ENCODE data around the gene RMDN3.

Gene RMDN3

DNA sequence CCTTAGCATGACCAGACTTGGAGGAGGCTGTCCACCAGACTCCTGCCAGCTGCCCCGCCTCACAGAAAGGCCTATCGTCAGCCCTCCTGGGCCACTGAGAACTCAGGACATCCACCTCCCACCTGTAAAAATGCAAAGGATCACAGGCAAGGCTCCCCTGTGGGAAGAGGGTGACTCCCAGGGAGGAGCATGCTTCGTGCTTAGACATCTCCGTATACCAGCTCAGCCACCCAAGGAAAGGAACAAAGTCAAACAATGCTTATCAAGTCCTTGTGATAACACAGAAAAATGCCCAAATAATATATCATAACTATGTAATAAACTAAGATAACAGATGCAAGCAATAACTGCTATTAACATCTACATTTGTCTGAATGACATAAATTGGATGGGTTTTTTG is 4.2 kb downstream of the RMDN3 start:
- DNase-seq (ENCODE audit: low read depth in 2 of 3, low spot score in 2 of 3), result no peak

DNA sequence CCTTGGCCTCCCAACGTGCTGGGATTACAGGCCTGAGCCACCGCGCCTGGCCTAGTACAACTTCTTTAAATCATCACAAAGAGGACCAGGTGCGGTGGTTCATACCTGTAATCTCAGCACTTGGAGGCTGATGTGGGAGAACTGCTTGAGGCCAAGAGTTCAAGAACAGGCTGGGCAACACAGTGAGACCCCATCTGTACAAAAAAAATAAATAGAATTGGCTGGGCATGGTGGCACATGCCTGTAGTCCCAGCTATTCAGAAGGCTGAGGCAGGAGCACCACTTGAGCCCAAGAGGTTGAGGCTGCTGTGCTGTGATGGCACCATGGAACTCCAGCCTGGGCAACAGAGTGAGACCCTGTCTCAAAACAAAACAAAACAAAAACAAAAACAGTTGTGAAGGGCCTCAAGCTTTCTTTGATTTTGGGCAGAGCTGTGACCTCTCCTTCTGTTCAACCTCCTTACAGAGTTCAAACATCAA is 5.9 kb downstream of the RMDN3 start:
- no peak for DNase-seq (ENCODE audit: low read depth in 2 of 3, low spot score in 2 of 3)

DNA sequence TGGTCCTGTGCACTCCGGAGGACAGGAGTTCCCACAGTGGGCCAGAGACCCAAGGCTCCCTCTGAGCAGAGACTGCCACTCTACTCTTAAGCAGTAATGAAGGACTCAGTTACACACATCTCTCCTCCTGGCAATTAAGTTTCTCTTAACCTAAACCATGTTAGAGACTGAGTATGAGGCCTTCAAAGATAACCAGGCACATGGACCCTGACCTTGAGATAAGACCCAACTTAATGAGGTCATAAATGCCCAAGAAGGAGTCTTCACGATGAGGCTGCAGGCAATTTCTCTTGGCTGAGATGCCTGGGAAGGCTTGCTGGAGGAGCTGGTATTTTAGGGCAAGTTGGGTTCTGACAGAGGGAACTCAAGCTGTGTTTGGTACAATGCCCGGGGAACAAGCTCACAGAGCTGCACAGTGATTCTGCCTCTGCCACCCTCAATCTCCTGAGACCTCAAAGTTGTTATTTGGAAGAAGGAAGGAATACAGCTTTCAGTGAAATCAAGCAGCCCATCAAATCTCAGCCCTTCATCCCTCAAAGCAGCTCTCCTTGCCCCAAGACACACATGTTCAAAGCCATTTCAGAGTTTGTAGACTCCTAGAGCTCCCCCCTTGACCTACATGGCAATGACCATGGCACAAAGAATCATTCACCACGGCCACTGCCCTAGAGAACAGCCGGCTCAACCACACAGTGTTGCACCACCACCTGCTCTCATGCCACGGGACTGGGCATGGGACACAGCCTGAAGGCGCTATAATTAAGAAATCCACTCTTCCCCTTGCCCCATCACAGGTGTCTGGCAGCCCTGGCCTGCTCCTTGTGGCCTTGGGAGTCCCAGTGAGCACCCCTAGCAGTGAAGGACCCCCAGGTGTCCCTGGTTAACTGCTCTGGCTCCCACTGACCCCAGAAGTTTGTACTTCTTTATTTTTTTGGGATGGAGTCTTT is 7.1 kb downstream of the RMDN3 start:
- no peak for DNase-seq (ENCODE audit: low read depth in 2 of 3, low spot score in 2 of 3)

DNA sequence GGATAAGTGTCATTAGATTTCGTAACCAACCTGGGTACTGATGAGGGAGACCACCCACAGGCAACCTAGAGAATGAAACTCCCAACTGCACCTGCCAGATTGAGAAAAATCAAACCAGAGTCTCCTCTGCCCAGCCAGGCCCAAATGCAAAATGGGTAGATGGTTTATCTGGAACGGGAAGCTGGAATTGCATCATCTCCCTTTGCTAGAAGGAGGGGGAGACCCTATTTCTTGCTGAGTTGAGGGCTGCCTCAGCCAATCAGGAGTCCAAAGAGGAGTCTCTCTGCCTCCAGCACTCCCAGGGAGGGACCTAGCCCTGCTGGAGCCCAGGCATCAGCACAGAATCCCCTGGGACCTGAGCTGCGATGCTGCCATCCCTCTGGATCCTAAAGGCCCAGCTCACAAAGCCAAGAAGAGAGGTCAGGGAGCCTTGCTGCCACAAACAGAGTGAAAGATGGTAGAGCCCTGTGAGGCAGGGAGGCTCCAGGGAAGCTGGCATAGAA is 8.1 kb downstream of the RMDN3 start:
- no peak for DNase-seq (ENCODE audit: low read depth in 2 of 3, low spot score in 2 of 3)

DNA sequence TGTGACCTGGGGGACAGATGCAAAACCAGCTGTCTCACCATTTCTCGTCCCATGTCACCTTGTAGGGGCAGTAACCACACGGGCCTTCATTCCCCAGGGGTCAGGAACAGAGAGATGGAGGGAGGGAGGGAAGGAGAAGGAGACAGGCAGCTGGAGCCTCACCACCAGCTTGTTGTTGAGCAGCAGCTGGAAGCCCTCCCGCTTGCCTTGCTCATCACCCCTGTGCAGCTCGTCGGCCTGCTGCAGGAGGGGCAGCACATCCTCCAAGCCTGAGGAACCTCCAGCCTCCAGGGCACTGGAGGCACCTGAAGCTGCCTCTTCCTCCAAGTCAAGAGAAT is 10.3 kb downstream of the RMDN3 start:
- DNase-seq (ENCODE audit: low read depth in 2 of 3, low spot score in 2 of 3), result no peak

DNA sequence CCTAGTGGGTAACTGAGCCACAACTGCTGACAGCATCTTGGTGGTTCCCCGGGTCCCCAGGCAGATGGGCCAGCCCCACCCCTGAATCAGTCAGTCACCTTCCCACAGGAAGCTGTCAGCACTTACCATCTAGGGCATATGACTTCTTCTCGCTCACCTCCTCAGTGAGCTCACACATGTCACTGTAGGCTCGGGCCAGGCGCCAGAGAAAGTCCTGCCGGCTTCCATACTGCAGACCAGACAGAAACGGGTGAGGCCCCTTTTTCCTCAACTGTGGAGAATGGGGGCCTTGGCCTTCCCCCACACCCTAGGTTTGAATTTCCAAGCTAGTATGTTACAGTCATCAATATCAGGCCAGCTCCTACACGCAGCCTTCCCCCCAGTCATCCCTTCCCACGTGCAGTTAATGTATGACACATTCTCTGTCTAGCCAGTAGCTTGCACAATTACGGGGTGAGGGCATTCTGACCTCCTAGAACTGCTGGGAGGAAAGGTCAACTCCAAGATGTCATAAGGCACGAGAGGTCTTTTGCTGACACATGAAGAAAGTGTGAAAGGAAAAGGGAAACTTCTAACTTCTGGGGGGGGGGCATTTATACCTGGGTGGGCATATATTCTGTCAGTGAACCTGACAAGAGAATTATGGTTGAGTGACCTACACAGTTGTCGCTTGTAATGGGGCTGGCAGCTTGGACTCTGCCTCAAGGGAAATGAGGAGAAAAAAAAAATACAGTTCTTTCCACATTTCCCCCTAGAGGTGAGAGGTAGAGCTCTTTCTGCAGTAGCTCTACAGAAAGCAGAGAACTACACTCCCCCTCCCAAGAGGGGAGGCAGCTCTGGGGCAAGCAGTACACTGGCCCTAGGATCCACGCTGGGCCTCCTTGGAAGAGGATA is 10.9 kb downstream of the RMDN3 start:
- DNase-seq (ENCODE audit: low read depth in 2 of 3, low spot score in 2 of 3), result peak in 2 of 3 experiments; percentile 24 to 44

DNA sequence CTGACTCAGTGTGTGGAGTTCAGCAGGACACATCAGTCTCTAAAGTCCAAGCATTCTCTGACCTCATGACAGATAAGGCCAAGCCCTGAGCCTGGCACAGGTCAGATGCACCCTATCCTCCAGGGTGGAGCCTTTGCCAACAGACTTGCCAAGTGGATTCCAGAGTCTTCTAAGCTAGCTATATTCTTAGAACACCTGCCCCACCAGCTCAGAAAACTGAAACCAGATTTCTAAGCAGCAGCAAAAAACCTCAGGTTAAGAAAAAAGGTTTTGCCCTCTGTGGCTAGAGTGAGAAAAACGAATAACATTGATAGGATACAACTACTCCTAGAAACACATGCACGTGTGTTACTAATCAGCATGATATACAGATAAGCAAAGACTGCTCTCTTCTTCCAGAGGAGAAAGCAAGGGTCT is 11.6 kb downstream of the RMDN3 start:
- no peak for DNase-seq (ENCODE audit: low read depth in 2 of 3, low spot score in 2 of 3)

DNA sequence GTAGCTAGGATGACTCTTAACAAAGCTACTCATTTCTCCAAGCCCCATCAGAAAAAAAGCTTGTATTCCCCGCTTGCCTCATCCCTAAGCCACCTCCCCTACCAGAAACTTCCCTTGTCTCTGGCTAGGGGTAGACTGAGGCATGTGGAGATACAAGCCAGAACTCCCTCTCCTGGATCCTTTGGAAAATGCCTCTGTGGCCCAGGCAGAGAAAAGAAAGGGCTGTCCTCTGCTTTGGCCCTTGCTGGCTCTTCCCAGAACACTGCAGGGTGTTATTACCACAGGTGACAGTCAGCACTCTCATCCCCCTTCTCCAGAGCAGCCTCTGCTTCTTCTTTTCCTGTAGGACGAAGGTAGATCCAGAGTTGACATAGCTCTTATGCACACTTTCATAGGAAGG is 15.2 kb downstream of the RMDN3 start:
- DNase-seq (ENCODE audit: low read depth in 2 of 3, low spot score in 2 of 3), result no peak

DNA sequence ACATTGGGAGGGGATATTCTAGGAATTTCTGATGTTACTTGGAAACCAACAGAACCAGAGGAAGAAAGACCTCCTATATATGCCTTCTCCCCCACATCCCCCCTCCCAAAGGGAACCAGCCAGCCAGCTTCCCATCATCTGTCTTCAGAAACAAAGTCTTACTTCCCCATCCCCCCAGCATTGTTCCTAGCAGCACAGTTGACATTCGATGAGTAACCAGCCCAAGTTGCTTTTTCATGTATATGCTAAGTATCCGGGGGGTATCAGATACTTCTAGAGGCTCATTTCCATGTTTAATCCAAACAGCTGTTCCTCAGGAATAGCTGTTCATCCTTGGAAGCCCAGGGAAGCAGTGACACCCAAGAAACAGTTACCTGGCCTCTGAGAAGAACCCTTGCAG is 16.0 kb downstream of the RMDN3 start:
- no peak for DNase-seq (ENCODE audit: low read depth in 2 of 3, low spot score in 2 of 3)

DNA sequence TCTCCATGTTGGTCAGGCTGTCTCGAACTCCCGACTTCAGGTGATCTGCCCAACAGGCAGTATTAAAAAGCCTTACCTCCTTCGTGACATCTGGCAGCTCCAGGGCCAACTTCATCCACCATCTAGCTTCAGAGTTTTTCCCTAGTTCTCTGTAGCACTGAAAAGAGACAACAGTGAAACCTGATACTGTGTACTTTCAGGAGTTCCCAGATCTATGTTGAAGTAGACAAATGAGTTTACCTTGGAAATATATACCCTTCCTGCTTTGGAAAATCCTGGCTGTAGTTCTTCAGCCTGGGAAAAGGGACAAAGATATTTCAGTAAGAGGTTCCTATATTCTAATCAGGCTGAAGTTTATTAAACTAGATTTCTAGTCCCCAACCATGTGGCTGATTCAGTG is 18.0 kb downstream of the RMDN3 start:
- DNase-seq (ENCODE audit: low read depth in 2 of 3, low spot score in 2 of 3), result no peak

DNA sequence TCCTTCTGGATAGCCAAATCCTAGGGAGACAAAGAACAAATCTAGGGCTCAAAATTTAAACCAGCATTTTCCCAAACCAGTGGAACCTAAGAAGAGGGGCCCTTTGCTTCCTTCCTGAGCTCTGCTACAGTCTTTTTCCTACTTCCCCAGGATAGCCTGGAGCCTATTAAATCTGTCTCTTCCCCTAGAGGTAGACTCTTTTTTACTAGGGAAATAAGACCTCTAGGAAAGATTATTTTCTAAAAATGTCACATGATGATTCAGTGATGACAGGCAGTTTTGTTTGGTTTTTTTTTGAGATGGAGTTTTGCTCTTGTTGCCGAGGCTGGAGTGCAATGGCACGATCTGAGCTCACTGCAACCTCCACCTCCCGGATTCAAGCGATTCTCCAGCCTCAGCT is 18.5 kb downstream of the RMDN3 start:
- no peak for DNase-seq (ENCODE audit: low read depth in 2 of 3, low spot score in 2 of 3)

DNA sequence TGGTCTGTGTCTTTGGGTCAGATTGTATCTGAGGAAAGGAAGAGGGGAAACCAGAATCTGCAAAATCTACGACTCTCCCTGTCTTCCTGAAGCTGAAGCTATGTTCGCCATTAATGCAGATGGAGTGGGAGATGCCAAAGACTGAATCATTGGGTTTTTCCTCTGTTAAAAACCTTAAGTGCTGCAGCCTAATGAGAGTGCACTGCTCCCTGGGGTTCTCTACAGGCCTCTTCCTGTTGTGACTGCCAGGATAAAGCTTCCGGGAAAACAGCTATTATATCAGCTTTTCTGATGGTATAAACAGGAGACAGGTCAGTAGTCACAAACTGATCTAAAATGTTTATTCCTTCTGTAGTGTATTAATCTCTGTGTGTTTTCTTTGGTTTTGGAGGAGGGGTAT is 24.0 kb downstream of the RMDN3 start:
- DNase-seq (ENCODE audit: low read depth in 2 of 3, low spot score in 2 of 3), result no peak

DNA sequence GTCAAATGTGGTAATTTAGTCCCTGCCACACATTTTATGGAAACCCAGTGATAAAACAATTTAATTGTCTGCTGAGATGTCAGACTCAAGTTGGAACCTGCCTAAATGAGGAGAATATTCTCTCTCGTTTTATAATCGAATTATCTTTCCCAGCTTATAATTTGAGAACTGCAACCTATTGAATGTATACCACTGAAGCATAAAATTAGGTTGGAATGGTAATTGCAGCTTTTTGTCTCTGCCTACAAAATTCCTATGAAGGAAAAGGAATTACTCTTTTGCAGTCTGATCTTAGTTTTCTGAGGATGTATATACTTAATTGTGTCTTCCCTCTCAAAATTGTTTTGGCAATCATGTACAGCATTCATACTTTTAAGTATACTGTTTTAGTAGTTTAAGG is 31.1 kb downstream of the RMDN3 start:
- no peak for DNase-seq (ENCODE audit: low read depth in 2 of 3, low spot score in 2 of 3)

DNA sequence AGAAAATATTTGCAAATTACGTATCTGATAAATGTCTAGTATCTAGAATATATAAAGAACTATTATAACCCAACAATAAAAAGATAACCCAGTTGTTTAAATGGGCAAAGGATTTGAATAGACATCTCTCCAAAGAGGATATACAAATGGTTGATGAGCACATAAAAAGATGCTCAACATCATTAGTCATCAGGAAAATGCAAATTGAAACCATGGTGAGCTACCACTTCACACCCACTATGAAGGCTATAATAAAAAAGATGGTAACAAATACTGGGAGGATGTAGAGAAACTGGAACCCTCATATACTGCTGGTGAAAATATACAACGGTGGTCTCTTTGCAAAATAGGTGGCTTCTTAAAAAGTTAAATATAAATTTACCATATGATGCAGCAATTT is 32.1 kb downstream of the RMDN3 start:
- no peak for DNase-seq (ENCODE audit: low read depth in 2 of 3, low spot score in 2 of 3)

DNA sequence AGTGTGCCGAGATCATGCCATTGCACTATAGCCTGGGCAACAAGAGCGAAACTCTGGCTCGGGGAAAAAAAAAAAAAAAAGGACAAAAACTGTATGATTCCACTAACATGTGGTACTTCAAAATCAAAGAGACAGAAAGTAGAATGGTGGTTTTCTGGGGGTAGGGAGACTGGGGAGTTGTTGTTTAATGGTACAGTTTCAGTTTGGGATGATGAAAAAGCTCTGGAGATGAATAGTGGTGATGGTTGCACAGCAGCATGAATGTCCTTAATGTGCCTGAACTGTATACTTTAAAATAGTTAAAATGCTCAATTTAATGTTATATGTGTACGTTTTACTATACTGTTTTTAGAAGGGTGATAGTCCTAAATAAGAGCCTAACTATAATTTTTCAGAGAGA is 32.7 kb downstream of the RMDN3 start:
- DNase-seq (ENCODE audit: low read depth in 2 of 3, low spot score in 2 of 3), result no peak

DNA sequence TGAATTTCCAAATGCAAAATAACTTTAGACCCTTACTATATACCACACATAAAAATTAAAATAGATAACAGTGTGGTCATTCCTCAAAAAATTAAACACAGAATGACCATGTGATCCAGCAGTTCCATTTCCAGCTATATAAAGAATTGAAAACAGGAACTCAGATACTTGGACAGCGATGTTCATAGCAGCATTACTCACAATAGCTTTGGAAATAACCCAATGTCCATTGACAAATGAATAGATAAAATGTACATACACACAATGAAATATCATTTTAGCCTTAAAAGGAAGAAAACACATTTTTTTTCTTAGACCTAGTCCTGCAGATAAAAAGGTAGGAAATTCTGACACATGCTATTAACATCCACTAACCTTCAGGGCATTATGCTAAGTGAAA is 33.4 kb downstream of the RMDN3 start:
- no peak for DNase-seq (ENCODE audit: low read depth in 2 of 3, low spot score in 2 of 3)

DNA sequence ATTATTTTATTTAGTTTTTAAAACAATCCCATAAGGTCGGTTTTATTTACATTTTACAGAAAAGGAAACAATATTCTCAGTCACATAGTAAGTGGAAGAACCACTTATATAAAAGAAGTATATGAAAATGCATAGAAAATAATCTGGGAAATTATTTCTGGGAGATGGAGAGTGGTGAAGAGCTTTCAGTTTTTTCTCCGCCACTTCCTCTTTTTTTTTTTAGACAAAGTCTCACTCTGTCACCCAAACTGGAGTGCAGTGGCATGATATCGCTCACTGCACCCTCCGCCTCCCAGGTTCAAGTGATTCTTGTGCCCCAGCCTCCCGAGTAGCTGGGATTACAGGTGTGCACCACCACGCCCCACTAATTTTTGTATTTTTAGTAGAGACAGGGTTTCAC is 38.9 kb downstream of the RMDN3 start:
- no peak for DNase-seq (ENCODE audit: low read depth in 2 of 3, low spot score in 2 of 3)

DNA sequence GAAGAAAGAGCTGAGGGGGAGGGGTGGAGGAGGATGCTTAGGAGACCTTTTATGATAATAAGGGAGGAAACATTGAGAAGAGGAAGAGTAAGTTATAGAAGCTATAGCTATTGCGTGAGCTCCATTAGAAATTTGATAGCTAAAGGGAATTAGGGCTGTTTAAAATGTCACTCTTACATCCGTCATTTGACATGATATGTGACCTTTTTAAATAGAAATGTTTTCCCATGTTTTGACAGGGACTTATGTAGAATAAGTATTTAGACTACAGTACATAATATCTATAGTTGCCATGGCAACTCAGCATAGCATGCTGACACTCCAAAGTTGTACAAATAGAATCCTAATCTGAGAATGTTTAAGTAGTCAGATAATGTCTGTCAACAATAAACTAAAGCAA is 40.9 kb downstream of the RMDN3 start:
- no peak for DNase-seq (ENCODE audit: low read depth in 2 of 3, low spot score in 2 of 3)

DNA sequence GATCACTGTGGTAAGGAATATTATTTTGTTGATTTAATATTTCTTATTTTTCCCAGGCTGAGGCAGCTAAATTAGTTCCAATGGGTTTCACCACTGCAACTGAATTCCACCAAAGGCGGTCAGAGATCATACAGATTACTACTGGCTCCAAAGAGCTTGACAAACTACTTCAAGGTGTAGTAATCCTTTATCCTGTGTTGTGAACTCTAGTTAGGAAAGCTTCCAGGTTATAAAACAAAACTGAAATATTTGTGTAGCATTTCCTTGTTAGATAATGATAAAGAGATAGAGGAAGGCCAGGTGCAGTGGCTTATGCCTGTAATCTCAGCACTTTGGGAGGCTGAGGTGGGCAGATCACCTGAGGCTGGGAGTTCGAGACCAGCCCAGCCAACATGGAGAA is 48.9 kb downstream of the RMDN3 start:
- no peak for DNase-seq (ENCODE audit: low read depth in 2 of 3, low spot score in 2 of 3)

DNA sequence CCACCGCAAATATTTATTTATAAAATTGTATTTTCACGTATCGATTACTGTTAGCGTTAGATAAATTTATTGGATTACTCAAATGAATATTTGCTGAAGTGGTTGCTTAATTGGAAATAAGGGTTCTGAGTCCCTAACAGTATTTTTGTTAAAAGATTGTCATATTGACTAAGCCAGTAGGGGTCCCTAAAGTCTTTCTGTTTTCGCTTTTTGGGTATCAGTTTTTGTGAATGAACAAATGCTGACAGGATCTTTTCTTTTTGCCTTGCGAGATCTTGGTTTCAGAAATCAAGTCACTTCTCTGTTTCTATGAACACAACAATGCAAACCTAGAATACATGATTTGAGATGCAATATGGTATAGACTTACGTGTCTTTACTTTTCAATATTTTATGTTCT is 53.0 kb downstream of the RMDN3 start:
- DNase-seq (ENCODE audit: low read depth in 2 of 3, low spot score in 2 of 3), result no peak

DNA sequence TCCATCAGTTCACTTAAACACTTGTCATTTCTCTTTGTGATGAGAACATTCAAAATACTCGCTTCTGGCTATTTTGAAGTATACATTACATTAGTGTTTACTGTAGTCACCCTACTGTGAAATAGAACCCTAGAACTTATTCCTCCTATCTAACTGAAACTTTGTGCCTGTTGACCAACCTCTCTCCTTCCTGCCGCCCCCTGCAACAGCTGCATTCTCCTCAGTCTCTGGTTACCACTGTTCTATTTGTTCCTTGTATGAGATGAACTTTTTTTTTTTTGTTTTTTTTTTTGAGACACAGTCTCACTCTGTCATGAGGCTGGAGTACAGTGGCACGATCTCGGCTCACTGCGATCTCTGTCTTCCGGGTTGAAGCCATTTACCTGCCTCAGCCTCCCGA is 57.1 kb downstream of the RMDN3 start:
- no peak for DNase-seq (ENCODE audit: low read depth in 2 of 3, low spot score in 2 of 3)

DNA sequence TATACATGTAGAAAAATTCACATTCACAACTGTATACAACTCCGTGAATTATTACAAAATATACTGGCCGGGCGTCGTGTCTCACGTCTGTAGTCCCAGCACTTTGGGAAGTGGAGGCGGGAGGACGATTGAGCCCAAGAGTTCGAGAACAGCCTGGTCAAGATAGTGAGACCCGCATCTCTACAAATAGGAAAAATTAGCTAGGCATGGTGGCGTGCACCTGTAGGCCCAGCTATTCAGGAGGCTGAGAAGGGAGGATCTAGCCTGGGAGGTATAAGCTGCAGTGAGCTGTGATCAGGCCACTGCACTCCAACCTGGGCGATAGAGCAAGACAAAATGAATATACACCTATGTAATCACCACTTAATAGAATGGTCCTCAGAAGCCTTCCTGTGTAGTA is 58.8 kb downstream of the RMDN3 start:
- DNase-seq (ENCODE audit: low read depth in 2 of 3, low spot score in 2 of 3), result no peak
